DMS 273 (cell line): ENCODE measurements around the gene AKAP13.

Experiments used
- DNase-seq: peaks from one replicate; lab custom pipeline; 2025; ENCODE audit not compliant: unreplicated experiment; lab: John Stamatoyannopoulos, UW

The AKAP13 gene

DNA sequence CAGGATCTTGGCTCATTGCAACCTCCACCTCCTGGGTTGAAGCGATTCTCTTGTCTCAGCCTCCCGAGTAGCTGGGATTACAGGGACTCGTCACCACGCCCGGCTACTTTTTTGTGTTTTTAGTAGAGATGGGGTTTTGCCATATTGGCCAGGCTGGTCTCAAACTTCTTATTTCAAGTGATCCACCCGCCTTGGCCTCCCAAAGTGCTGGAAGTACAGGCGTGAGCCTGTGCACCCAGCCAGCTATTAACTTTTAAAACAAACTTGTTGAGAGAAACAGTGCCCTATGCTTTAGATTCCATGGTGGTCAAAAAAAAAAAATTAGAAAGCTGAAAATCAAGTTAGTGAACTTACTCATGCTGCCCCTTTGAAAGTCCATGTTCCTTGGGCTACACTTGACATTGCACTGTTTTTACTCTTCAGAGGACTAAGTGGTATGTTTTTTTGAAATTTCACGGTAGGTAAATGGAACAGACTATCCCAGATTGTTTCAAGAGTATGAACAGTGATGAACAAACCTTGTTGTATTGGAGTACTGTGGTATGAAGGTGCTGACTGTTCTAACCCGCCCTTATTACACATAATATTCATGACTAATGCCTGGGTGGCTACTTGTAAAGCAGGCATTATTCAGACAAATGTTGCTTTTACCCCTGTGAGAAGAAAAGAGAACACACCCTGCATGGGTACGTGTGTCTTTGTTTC lies 207.5 kb downstream of the AKAP13 start:
- DNase-seq, result no peak

- DNase-seq, result peak; percentile 4
Observed at GRCh38 chr15:85588677-85589076, 208.3 kb downstream of the AKAP13 start.

DNA sequence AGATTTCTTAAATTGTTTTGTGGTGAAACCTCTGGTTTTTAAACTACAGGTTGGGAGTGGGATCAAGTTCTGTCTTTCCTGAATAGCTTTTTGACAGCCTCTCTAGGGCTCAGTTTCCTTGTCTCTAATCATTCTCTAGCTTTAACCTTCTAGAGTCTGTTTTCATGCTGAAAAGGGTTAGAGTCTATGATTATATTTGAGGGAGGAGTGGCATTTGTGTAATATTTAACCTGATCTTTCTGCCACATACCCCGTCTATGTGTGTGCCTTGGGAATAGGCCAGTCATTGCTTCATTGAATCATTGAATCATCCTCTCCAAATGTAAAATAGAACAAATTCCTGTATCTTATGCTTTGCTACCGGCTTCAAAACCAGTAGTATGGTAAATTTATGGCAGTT lies 209.4 kb downstream of the AKAP13 start:
- no peak for DNase-seq

GRCh38 chr15:85591622-85592021 lies 211.2 kb downstream of the AKAP13 start:
- no peak for DNase-seq

DNA sequence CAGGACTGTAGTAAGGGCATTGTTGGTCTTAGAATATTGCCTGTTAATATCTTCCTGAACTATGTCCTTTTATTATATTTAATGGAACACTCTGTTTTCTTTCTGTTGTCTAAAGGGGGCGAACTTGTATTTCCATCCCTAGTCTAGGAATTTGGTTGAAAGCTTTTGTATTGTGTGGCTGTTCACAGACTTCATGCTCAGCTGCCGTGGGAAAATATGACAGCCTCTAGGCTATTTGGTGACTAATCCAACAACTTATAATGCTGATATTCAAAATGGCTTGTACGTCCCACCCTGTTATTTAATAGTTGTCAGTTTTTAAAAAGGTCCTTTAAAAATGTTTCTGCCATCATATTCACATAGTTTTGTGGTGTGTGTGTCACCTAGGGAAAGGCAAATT lies 211.7 kb downstream of the AKAP13 start:
- DNase-seq, result peak; percentile 1

- DNase-seq, result no peak
Observed at GRCh38 chr15:85593809-85594445, 213.5 kb downstream of the AKAP13 start.

- DNase-seq, result no peak
Observed at GRCh38 chr15:85595804-85596536, 215.6 kb downstream of the AKAP13 start.

- DNase-seq, result no peak
Observed at GRCh38 chr15:85597155-85597815, 216.9 kb downstream of the AKAP13 start.

GRCh38 chr15:85598219-85598618 lies 217.8 kb downstream of the AKAP13 start:
- DNase-seq, result no peak

DNA sequence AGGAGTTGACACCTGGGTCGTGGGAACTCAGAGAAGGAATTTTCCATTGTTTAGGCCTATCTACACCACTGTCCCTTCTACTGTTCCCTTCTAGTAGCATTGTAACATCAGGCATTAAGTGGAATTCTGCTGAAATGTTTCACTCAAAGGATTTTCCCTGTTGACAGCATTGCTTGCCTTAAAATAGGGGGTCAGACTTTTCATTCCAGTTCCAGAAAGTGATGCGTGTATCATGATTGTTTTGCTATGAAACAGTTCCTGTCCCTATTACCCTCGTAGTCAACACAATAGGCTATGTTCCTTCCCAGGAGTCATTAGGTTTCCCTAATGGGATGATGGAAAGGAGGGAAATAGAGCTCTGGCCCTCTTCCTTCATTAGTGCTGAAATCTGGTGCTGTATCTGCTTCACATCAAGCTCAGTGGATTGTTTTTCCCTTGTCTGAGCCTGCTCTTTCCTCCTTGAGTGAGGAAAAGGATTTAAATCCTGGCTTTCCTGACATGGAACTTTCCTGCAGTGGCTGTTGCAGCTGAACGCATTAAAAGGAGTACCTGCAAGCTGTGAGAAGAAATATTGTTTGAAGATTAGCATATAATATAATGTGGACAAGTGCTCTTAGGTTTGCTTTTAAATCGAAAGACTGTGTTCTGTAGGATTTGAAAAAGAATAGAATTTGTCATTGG lies 218.5 kb downstream of the AKAP13 start:
- no peak for DNase-seq

DNA sequence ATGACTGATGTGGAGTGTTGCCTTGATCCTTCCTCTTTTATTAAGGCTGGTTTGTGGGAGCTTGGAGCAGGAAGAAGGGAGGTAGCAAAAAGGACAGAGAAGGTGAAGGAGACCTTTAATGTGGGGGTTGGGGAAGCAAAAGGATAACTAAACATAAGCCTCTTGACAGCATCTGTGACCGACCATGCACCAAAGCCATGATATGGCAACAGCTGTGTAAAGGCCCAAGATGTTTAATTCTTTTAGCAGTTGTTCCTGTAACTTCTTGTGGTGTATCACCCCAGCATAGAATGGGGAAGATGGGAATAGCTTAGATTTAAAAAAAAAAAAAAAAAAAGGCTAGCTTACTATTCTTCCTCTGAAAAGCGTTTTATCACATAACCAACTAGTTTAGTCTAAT lies 219.6 kb downstream of the AKAP13 start:
- no peak for DNase-seq

DNA sequence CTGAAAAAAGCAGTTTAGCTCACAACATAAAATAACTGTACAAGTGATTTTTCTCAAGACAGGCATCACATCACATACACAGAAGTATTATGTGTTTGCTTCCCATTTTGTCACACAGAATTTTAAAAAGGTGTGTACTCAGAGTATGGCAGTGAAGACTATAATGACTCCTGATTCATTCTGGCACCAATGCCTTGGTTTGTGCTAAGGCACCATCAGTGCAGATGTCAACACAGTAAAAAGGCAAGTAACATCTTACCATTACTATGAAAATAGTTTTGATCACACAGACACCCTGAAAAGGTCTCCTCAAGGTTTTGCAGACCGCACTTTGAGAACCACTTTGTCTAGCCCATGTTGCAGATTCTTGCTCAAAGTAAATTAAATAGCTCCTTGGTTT lies 222.8 kb downstream of the AKAP13 start:
- no peak for DNase-seq

DNA sequence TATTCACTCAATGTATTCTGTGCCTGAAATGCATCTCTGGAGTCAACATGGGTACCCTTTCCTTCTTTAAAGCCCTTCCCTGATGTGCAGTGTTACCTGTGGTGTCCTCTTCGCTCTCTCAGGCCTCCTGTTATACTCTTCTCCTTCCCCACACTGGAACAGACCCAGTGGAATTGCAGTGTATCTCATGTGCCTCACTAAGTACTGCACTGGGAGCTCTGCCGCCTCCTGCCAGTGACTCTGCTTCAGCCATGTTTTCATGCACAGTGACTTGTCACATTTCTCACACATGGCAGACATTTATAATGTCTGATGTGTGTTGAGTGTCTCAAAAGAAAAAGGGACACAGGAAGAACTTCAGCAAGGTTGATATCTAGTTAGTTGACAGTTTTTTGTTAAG lies 223.3 kb downstream of the AKAP13 start:
- DNase-seq, result no peak

GRCh38 chr15:85604194-85604593 lies 223.8 kb downstream of the AKAP13 start:
- no peak for DNase-seq

DNA sequence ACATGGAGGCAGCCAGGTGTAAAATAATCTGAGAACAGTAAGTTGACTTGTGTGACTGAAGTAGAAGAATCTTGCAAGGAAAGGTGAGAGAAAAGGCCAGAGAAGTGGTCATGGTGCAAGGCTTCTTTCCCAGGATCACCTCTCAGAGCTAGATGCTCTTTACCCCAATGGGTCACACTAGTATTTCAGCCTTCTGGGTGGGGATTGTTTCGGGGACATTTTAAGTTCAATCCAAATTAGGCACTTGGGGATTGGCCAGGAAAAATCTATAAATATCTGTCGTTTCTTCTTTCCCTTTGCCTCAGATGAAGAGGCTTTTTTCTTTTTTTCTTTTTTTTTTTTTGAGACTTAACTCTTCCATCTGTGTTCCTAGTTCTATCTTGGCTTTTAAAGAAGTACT lies 226.3 kb downstream of the AKAP13 start:
- no peak for DNase-seq

DNA sequence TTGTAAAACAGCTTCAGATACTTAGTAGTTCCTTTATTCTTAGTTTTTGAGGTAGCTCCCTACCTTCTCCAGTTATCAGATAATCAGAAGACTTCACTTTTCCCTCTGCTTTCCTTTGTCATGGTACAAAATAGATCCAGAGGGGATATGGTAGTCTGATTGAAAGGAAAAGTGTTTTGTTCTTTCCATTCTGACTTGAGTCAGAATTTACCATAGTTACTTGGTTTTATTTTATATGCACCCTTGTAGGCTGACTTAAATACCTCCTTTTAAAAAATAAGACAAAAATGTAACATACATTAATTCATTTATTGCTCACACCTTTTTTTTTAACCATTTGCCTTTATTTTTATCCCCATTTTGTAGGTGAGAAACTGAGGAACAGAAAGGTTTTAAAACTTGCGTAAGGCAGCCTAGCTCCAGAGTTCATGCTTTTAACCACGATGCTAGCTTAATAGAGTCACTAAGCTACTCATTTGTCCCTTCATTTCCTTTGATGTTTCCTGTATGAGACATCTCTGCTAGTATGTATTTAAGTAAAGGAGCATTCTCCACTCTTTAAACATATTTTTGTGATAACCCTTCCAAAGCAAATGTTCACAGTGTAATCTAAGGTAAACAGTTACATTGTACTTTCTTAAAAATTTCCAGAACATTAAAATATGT lies 226.9 kb downstream of the AKAP13 start:
- no peak for DNase-seq

- no peak for DNase-seq
Observed at GRCh38 chr15:85607842-85608241, 227.4 kb downstream of the AKAP13 start.

DNA sequence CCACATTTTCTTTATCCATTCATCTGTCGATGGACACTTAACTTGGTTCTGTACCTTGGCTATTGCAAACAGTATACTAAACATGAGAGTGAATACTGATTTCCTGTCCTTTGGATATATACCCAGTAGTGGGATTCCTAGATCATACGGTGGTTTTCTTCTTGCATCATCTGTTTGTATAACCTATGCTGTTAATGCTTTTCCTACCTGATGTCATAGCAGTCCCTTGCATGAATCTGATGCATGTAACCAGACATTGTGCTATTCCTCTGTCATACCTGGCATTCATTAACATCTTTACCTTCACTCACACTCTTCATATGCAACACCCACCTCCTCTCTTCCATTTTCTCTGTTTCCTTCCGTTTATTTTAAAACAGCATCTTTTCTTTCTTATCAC lies 229.1 kb downstream of the AKAP13 start:
- no peak for DNase-seq

DNA sequence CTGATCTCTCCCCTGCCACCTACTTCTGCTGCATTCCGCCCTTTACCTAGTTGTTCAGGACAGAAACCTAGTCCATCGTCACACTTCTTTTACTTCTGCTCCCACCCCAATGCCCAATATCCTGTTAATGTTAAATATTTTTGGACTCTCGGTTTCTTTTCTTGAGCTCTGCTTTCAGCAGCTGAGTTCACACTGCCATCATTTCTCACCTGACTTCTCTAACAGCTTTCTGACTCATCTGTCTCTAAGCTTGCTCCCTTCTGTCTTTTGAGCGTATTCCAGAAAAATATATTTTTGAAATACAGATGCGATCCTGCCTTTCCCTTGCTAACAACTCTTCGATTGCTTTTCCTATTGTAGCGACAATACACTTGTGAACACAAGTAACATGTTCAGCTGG lies 231.0 kb downstream of the AKAP13 start:
- DNase-seq, result no peak

GRCh38 chr15:85614059-85614458 lies 233.7 kb downstream of the AKAP13 start:
- DNase-seq, result peak; percentile 1

DNA sequence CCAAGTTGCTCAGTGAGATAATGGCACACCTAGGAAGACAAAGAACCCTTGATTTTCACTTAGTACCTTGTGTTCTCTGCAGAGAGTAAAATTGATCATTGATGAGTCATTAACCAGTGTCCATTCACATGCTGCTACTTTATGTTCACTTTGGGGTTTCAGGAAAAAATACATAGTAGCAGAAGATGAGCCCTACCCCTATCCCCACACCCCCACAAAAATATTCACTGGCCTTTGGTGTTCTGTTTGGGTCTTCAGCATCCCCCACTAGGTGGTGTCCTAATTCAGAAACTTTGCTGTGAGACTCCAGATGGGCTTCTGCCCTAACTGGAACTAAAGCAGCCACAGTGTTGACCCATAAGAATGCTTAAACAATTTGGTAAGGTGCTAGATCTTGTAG lies 235.5 kb downstream of the AKAP13 start:
- DNase-seq, result peak; percentile 60
